ENCODE data around the gene CISD2. TPM values are rescaled to one million over a fixed set of nuclear protein-coding genes. Genes with fewer than 3 reads are reported as not detected.
"Not testable (repeated sequence)": the region's sequence is repeated elsewhere in the genome, so short reads cannot be mapped to it uniquely, and the experiment has no call there.

The CISD2 gene
- total RNA-seq, 1 donor from 2014 or later: 22.2 TPM

DNA sequence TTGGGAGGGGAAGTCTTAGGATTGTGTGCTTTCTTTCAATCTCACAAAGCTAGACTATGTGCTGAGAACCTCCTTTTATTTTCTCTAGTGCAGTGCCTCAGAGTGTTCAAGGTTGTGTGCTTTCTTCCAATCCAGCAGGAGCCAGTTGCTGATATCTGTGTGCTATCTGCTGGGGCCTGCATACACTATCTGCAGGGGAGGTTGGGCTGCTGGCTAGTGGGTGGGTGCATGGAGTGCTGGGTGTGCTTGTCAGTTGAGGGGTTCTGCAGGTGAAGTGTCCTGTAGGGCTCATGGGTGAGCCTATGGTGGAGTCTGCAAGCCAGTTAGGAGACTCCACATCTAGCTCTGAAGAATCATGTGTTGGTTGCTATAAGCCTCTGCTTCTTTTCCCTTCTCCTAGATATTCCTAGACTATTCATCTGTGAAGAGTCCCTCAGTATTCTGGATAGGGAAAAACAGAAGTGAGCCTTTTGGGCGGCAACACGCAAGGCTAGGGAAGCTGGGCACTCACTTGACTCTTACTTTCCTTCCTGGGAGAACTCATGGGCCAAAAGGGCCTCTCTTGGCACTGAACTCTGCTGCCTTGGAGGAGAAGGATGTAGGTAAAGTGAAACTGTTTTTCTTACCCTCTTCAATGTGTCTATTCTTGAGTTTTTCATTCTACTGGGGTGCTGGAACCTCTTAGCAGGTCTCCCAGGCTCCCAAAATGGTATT, 8.0 kb upstream of the CISD2 start:
- peaks cover 32% of the 10 kb centered on the region for H3K36me3 Mint-ChIP-seq
- no peak overlapping the region for H3K4me3 Mint-ChIP-seq
- no peak for DNase-seq (ENCODE audit: low spot score in 2 of 2, unreplicated experiment in 2 of 2)
- H3K27ac Mint-ChIP-seq: no peak overlapping the region
- TF ChIP-seq CTCF (IDR thresholded peaks at IDR 0.05; ENCODE audit: unreplicated experiment): no peak
- H3K27me3 Mint-ChIP-seq (ENCODE audit: low read depth): no peaks in the 10 kb centered on the region
- H3K4me1 Mint-ChIP-seq: no peaks in the 10 kb centered on the region
- H3K9me3 Mint-ChIP-seq: peaks cover 27% of the 10 kb centered on the region

GRCh38 chr4:102862016-102862415, 6.8 kb upstream of the CISD2 start:
- DNase-seq (ENCODE audit: low spot score in 2 of 2, unreplicated experiment in 2 of 2): no peak
- H3K27me3 Mint-ChIP-seq (ENCODE audit: low read depth): no peaks in the 10 kb centered on the region
- peaks cover 27% of the 10 kb centered on the region for H3K9me3 Mint-ChIP-seq
- no peak overlapping the region for H3K27ac Mint-ChIP-seq
- H3K36me3 Mint-ChIP-seq: peaks cover 32% of the 10 kb centered on the region
- H3K4me1 Mint-ChIP-seq: peaks cover 7% of the 10 kb centered on the region
- no peak overlapping the region for H3K4me3 Mint-ChIP-seq
- no peak for TF ChIP-seq CTCF (IDR thresholded peaks at IDR 0.05; ENCODE audit: unreplicated experiment)

- no peak for TF ChIP-seq CTCF (IDR thresholded peaks at IDR 0.05; ENCODE audit: unreplicated experiment)
- H3K9me3 Mint-ChIP-seq: peaks cover 27% of the 10 kb centered on the region
- H3K27me3 Mint-ChIP-seq (ENCODE audit: low read depth): no peaks in the 10 kb centered on the region
- peaks cover 32% of the 10 kb centered on the region for H3K36me3 Mint-ChIP-seq
- no peak overlapping the region for H3K27ac Mint-ChIP-seq
- DNase-seq (ENCODE audit: low spot score in 2 of 2, unreplicated experiment in 2 of 2): no peak
- H3K4me1 Mint-ChIP-seq: peaks cover 14% of the 10 kb centered on the region
- H3K4me3 Mint-ChIP-seq: no peak overlapping the region
These were observed 6.0 kb upstream of the CISD2 start for GRCh38 chr4:102862747-102863146.

- H3K9me3 Mint-ChIP-seq: peaks cover 12% of the 10 kb centered on the region
These were observed 3.5 kb upstream of the CISD2 start for GRCh38 chr4:102865327-102865726.

GRCh38 chr4:102867278-102868152, 1.3 kb upstream of the CISD2 start:
- peak overlapping the region; percentile 99 for H3K27ac Mint-ChIP-seq
- TF ChIP-seq CTCF (IDR thresholded peaks at IDR 0.05; ENCODE audit: unreplicated experiment): no peak
- H3K9me3 Mint-ChIP-seq: peaks cover 3% of the 10 kb centered on the region
- H3K27me3 Mint-ChIP-seq (ENCODE audit: low read depth): no peaks in the 10 kb centered on the region
- H3K4me1 Mint-ChIP-seq: peaks cover 44% of the 10 kb centered on the region
- H3K36me3 Mint-ChIP-seq: peaks cover 8% of the 10 kb centered on the region
- DNase-seq (ENCODE audit: low spot score in 2 of 2, unreplicated experiment in 2 of 2): no peak
- H3K4me3 Mint-ChIP-seq: peak overlapping the region; percentile 95

More at GRCh38 chr4:102865327-102865726, 3.5 kb upstream of the CISD2 start:
- peaks cover 16% of the 10 kb centered on the region for H3K36me3 Mint-ChIP-seq
- not testable (repeated sequence) for DNase-seq (ENCODE audit: low spot score in 2 of 2, unreplicated experiment in 2 of 2); H3K27ac Mint-ChIP-seq; H3K27me3 Mint-ChIP-seq (ENCODE audit: low read depth); H3K4me3 Mint-ChIP-seq
- H3K4me1 Mint-ChIP-seq: peaks cover 32% of the 10 kb centered on the region
